BLaER1 (cell line): Measurements from ENCODE around the gene UBE4A.

Experiments
- H3K27ac ChIP-seq: shearing (Covaris generic); formaldehyde crosslinking; 2 replicates; pipeline ENCODE4 v1.8.1; 2022
- H3K27me3 ChIP-seq: shearing (Covaris generic); formaldehyde crosslinking; 2 replicates; pipeline ENCODE4 v1.8.1; 2022
- H3K36me3 ChIP-seq: shearing (Covaris generic); formaldehyde crosslinking; 2 replicates; pipeline ENCODE4 v1.8.1; 2022
- H3K4me1 ChIP-seq: shearing (Covaris generic); formaldehyde crosslinking; 2 replicates; pipeline ENCODE4 v1.8.1; 2022
- H3K4me2 ChIP-seq: shearing (Covaris generic); formaldehyde crosslinking; 2 replicates; pipeline ENCODE4 v1.8.1; 2022
- H3K4me3 ChIP-seq: shearing (Covaris generic); formaldehyde crosslinking; 2 replicates; pipeline ENCODE4 v1.8.1; 2022
- H3K9ac ChIP-seq: shearing (Covaris generic); formaldehyde crosslinking; 2 replicates; pipeline ENCODE4 v1.8.1; 2022
- H3K9me3 ChIP-seq: shearing (Covaris generic); formaldehyde crosslinking; 2 replicates; pipeline ENCODE4 v1.8.1; 2022
- H4K20me1 ChIP-seq: shearing (Covaris generic); formaldehyde crosslinking; 2 replicates; pipeline ENCODE4 v1.8.1; 2022
- Cebpa-rat ChIP-seq: shearing (Covaris generic); IDR thresholded peaks from 2 replicates; pipeline ENCODE4 v1.8.1; 2022

UBE4A gene

GRCh38 chr11:118318581-118319336 is 40.6 kb upstream of the UBE4A start:
- no peak overlapping the region for H3K4me3 ChIP-seq
- no peaks in the 10 kb centered on the region for H4K20me1 ChIP-seq
- peaks cover 77% of the 10 kb centered on the region for H3K4me1 ChIP-seq
- no peak overlapping the region for H3K9ac ChIP-seq
- peak overlapping the region; percentile 74 for H3K4me2 ChIP-seq
- no peaks in the 10 kb centered on the region for H3K36me3 ChIP-seq
- H3K27ac ChIP-seq: peak overlapping the region; percentile 66
- no peak for TF ChIP-seq Cebpa-rat
- no peaks in the 10 kb centered on the region for H3K27me3 ChIP-seq
- H3K9me3 ChIP-seq: no peaks in the 10 kb centered on the region

DNA sequence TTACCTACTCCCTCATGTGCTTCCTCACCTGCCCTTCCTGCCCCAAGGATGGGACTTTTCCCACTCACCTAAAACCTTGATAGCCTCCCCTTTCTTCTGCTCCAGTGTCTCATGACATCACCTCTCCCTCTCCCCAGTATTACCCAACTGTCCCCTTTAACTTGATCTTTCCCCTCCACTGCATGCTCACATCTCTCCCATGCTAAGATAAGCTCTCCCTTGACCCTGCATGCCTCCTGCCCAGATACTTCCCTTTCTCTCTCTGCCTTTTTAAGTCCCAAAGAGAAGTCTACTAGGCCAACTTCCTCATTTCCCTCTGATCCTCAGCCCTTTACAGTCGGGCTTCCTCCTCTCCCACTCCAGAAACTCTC is 40.1 kb upstream of the UBE4A start:
- H3K27me3 ChIP-seq: no peaks in the 10 kb centered on the region
- H3K9ac ChIP-seq: no peak overlapping the region
- H4K20me1 ChIP-seq: no peaks in the 10 kb centered on the region
- no peaks in the 10 kb centered on the region for H3K36me3 ChIP-seq
- H3K4me3 ChIP-seq: no peak overlapping the region
- peaks cover 71% of the 10 kb centered on the region for H3K4me1 ChIP-seq
- H3K4me2 ChIP-seq: peak overlapping the region; percentile 74
- no peaks in the 10 kb centered on the region for H3K9me3 ChIP-seq
- H3K27ac ChIP-seq: peak overlapping the region; percentile 66
- TF ChIP-seq Cebpa-rat: no peak

- no peak for TF ChIP-seq Cebpa-rat
- Histone ChIP-seq H3K36me3 (no peaks in the 10 kb centered on the region), H3K4me3 (no peak overlapping the region), H3K9ac (no peak overlapping the region), H3K9me3 (no peaks in the 10 kb centered on the region), H3K27me3 (no peaks in the 10 kb centered on the region), H4K20me1 (no peaks in the 10 kb centered on the region), H3K4me1 (peaks cover 59% of the 10 kb centered on the region), H3K27ac (no peak overlapping the region), H3K4me2 (no peak overlapping the region)
Observed at GRCh38 chr11:118320515-118320914, 38.9 kb upstream of the UBE4A start.

DNA sequence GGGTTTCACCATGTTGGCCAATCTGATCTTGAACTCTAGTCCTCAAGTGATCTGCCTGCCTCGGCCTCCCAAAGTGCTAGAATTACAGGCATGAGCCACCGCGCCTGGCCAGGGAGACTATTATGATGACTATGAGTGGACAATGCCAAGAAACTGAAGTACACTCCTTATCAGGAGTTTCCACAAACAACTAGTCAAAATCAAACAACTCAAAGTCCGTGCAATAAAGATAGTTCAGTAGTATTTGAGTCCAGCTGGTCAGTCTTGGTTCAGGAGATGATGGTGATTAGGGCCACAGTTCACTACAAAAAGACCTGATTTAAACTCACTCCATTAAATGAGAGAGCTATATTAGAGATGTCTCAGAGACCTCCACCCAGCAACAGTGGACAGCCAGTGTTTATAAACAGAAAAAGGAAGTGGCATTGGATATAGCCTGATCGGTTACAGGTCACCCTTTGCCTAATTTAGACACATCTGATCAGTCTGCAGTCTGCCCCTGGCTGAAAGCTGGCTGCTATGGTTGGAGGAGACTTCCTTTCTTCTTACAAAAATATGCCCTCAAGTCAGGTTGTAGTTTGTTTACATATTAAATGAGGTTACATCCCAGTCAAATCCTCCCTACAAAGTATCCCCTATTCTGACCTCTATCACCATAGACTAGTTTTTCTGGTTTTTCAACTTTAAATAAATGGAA is 37.9 kb upstream of the UBE4A start:
- H3K9ac ChIP-seq: no peak overlapping the region
- no peaks in the 10 kb centered on the region for H3K9me3 ChIP-seq
- no peaks in the 10 kb centered on the region for H3K36me3 ChIP-seq
- H4K20me1 ChIP-seq: no peaks in the 10 kb centered on the region
- H3K27me3 ChIP-seq: no peaks in the 10 kb centered on the region
- no peak for TF ChIP-seq Cebpa-rat
- H3K27ac ChIP-seq: no peak overlapping the region
- H3K4me2 ChIP-seq: peak overlapping the region; percentile 37
- no peak overlapping the region for H3K4me3 ChIP-seq
- peaks cover 49% of the 10 kb centered on the region for H3K4me1 ChIP-seq

GRCh38 chr11:118322721-118323120 is 36.7 kb upstream of the UBE4A start:
- TF ChIP-seq Cebpa-rat: no peak
- Histone ChIP-seq H3K4me1 (peaks cover 38% of the 10 kb centered on the region), H3K4me3 (no peak overlapping the region)

GRCh38 chr11:118325283-118325682 is 34.1 kb upstream of the UBE4A start:
- Histone ChIP-seq H3K9me3 (no peaks in the 10 kb centered on the region), H3K4me2 (no peak overlapping the region), H3K4me1 (peaks cover 17% of the 10 kb centered on the region), H4K20me1 (no peaks in the 10 kb centered on the region), H3K4me3 (no peak overlapping the region), H3K9ac (no peak overlapping the region), H3K36me3 (no peaks in the 10 kb centered on the region), H3K27me3 (no peaks in the 10 kb centered on the region), H3K27ac (no peak overlapping the region)
- TF ChIP-seq Cebpa-rat: no peak

More at GRCh38 chr11:118322721-118323120, 36.7 kb upstream of the UBE4A start:
- H4K20me1 ChIP-seq: no peaks in the 10 kb centered on the region
- no peaks in the 10 kb centered on the region for H3K9me3 ChIP-seq
- no peaks in the 10 kb centered on the region for H3K27me3 ChIP-seq
- no peak overlapping the region for H3K9ac ChIP-seq
- no peaks in the 10 kb centered on the region for H3K36me3 ChIP-seq
- H3K27ac ChIP-seq: no peak overlapping the region; the same call in 1 of the 2 replicates
- H3K4me2 ChIP-seq: no peak overlapping the region

- TF ChIP-seq Cebpa-rat: no peak
- no peak overlapping the region for H3K9ac ChIP-seq
- no peak overlapping the region for H3K4me3 ChIP-seq
- H3K27me3 ChIP-seq: no peaks in the 10 kb centered on the region
- peaks cover 11% of the 10 kb centered on the region for H3K9me3 ChIP-seq
- no peaks in the 10 kb centered on the region for H4K20me1 ChIP-seq
- no peaks in the 10 kb centered on the region for H3K4me1 ChIP-seq
- H3K27ac ChIP-seq: no peak overlapping the region
- no peak overlapping the region for H3K4me2 ChIP-seq
- no peaks in the 10 kb centered on the region for H3K36me3 ChIP-seq
Observed at GRCh38 chr11:118328745-118329144, 30.7 kb upstream of the UBE4A start.

DNA sequence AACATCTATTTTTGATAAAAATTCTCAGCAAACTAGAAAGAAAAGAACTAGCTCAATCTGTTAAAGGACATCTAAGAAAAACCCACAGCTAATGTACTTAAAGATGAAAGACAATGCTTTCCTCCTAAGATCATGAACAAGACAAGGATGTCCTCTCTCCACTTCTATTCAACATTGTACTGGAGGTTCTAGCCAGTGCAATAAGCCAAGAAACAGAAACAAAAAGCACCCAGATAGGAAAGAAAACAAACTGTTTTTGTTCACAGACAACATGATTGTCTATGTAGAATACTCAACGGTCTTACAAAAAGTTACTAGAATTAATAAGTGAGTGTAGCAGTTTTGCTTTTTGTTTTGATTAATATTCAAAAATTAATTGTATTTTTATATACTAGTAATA is 24.7 kb upstream of the UBE4A start:
- H3K4me3 ChIP-seq: no peak overlapping the region
- H3K4me1 ChIP-seq: peaks cover 12% of the 10 kb centered on the region
- no peak overlapping the region for H3K4me2 ChIP-seq
- no peak for TF ChIP-seq Cebpa-rat
- H4K20me1 ChIP-seq: no peaks in the 10 kb centered on the region
- H3K27me3 ChIP-seq: no peaks in the 10 kb centered on the region
- H3K27ac ChIP-seq: no peak overlapping the region
- H3K9ac ChIP-seq: no peak overlapping the region
- H3K9me3 ChIP-seq: peaks cover 11% of the 10 kb centered on the region
- no peaks in the 10 kb centered on the region for H3K36me3 ChIP-seq

- H3K4me2 ChIP-seq: peak overlapping the region; percentile 55
- H3K9me3 ChIP-seq: no peaks in the 10 kb centered on the region
- H3K27ac ChIP-seq: peak overlapping the region; percentile 50
- no peak overlapping the region for H3K9ac ChIP-seq
- no peak for TF ChIP-seq Cebpa-rat
- H3K4me3 ChIP-seq: no peak overlapping the region
- H3K4me1 ChIP-seq: peaks cover 12% of the 10 kb centered on the region
- no peaks in the 10 kb centered on the region for H3K36me3 ChIP-seq
- no peaks in the 10 kb centered on the region for H4K20me1 ChIP-seq
- H3K27me3 ChIP-seq: no peaks in the 10 kb centered on the region
Observed at GRCh38 chr11:118338637-118339061, 20.8 kb upstream of the UBE4A start.

DNA sequence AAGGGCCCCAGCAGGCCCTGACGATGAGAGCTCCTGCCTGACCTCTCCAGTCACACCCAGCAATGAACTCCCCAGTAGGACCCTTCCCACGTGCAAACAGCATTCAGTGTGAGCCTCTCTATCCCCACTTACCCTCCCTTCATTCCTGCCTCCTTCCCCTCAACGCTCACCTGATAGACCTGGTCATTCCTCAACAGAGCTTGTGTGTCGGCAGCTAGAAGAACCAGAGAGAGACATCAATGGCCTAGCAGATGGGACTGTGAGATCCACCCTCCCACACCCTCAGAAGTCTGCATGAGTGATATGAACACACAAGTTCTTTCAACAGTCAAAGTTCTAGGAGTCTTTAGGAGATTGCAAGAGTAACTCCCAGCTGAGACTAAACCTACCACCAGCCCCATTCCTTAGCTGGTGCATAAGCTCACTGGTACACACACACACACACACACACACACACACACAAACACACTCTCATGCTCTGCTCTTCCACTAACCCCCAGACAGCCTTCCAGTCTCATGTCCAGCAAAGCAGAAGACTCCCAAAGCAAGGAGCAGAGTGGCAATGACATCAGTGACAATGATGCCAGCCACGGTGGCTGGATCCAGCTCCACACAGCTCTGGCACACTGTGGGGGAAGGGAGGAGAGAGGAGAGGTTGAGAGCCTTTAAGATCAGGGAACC is 20.0 kb upstream of the UBE4A start:
- TF ChIP-seq Cebpa-rat: no peak
- no peak overlapping the region; the same call in 1 of the 2 replicates for H3K27ac ChIP-seq
- no peak overlapping the region for H3K9ac ChIP-seq
- no peaks in the 10 kb centered on the region for H4K20me1 ChIP-seq
- H3K4me1 ChIP-seq: peaks cover 12% of the 10 kb centered on the region
- no peak overlapping the region for H3K4me3 ChIP-seq
- H3K27me3 ChIP-seq: no peaks in the 10 kb centered on the region
- peak overlapping the region; percentile 55; the same call in 1 of the 2 replicates for H3K4me2 ChIP-seq
- H3K36me3 ChIP-seq: no peaks in the 10 kb centered on the region
- H3K9me3 ChIP-seq: no peaks in the 10 kb centered on the region
